ENCODE data around the gene ACTR6. TPM values are rescaled to one million over a fixed set of nuclear protein-coding genes. Genes with fewer than 3 reads are reported as not detected.

ACTR6 gene
- total and polyA plus RNA-seq, 9 of the 15 experiments (the other 6 are each of a cell fraction or from before 2014, with no cell fraction given), result 26.1 to 109 (median 70.9) TPM

GRCh38 chr12:100199023-100199346 is 1.6 kb upstream of the ACTR6 start:
- ATAC-seq, result no peak
- intact Hi-C loops (cut with micrococcal nuclease), result no loop called here

More at GRCh38 chr12:100199023-100199346, 1.6 kb upstream of the ACTR6 start:
- Histone ChIP-seq H3K4me2 (ENCODE audit: insufficient read depth, low read length) (peak overlapping the region; percentile 95), H4K20me1 (replicated peaks; ENCODE audit: control insufficient read depth, insufficient read depth, low read length) (no peaks in the 10 kb centered on the region), H3K4me1 (replicated peaks in 1 of 2; ENCODE audit: control insufficient read depth in 2 of 2, insufficient read depth in 2 of 2, low read length in 2 of 2) (peaks cover 0 to 29% of the 10 kb centered on the region in 2 experiments; a peak in 2 of 5 replicates), H3K9me3 (replicated peaks; ENCODE audit: control insufficient read depth, insufficient read depth, low read depth, low read length) (no peaks in the 10 kb centered on the region), H3K4me3 (peak overlapping the region; percentile 73), H3K79me2 (ENCODE audit: control insufficient read depth, insufficient read depth, low read length) (peaks cover 41% of the 10 kb centered on the region), H3K36me3 (ENCODE audit: control insufficient read depth, insufficient read depth, low read length) (no peaks in the 10 kb centered on the region; the same call in 2 of the 3 replicates), H3K9ac (ENCODE audit: insufficient read depth in 1 of 2, low read depth in 2 of 2, low read length in 2 of 2) (peak overlapping the region; percentile 53 to 95), H3K9me1 (ENCODE audit: control insufficient read depth, insufficient read depth, low read length) (no peaks in the 10 kb centered on the region), H2AFZ (ENCODE audit: low read depth, low read length) (peak overlapping the region; percentile 92), H3K27me3 (ENCODE audit: control insufficient read depth in 2 of 2, insufficient read depth in 2 of 2, low read length in 2 of 2) (no peaks in the 10 kb centered on the region), H3K27ac (ENCODE audit: extremely low read depth, low read depth, low read length) (0 out of 3 replicates have a peak overlapping the region, but pooled peaks have one; percentile 74)
- no TSS peak for BruUV-seq (replicated peaks)
- TF ChIP-seq ZNF398 (CRISPR knock-in tag; IDR thresholded peaks at IDR 0.05) (no peak), CBFA2T2 (conservative IDR thresholded peaks at IDR 0.05) (0 out of 2 replicates have a peak, but pooled peaks have one; percentile 8)
- TF ChIP-seq, protein P1, sequence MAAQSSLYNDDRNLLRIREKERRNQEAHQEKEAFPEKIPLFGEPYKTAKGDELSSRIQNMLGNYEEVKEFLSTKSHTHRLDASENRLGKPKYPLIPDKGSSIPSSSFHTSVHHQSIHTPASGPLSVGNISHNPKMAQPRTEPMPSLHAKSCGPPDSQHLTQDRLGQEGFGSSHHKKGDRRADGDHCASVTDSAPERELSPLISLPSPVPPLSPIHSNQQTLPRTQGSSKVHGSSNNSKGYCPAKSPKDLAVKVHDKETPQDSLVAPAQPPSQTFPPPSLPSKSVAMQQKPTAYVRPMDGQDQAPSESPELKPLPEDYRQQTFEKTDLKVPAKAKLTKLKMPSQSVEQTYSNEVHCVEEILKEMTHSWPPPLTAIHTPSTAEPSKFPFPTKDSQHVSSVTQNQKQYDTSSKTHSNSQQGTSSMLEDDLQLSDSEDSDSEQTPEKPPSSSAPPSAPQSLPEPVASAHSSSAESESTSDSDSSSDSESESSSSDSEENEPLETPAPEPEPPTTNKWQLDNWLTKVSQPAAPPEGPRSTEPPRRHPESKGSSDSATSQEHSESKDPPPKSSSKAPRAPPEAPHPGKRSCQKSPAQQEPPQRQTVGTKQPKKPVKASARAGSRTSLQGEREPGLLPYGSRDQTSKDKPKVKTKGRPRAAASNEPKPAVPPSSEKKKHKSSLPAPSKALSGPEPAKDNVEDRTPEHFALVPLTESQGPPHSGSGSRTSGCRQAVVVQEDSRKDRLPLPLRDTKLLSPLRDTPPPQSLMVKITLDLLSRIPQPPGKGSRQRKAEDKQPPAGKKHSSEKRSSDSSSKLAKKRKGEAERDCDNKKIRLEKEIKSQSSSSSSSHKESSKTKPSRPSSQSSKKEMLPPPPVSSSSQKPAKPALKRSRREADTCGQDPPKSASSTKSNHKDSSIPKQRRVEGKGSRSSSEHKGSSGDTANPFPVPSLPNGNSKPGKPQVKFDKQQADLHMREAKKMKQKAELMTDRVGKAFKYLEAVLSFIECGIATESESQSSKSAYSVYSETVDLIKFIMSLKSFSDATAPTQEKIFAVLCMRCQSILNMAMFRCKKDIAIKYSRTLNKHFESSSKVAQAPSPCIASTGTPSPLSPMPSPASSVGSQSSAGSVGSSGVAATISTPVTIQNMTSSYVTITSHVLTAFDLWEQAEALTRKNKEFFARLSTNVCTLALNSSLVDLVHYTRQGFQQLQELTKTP (IDR thresholded peaks at IDR 0.05; ENCODE audit: low read depth in 1 of 2, partially characterized antibody in 2 of 2), result peak in 1 of 2 experiments; percentile 55
- FAIRE-seq (no peak), DNase-seq (ENCODE audit: extremely low read depth in 1 of 4, low spot score in 3 of 4) (no peak)
- 16% methylated on average over 6 of the region's 6 CpGs for WGBS (ENCODE audit: insufficient coverage, low coverage, missing lambda C conversion rate)
- ChIA-PET CTCF (ENCODE audit: low intra/inter-chr PET ratio) (no interaction called here), POLR2A (no interaction called here)
- in situ Hi-C loops (cut with MboI), result no loop called here

Measured in K562 (cell line).